ENCODE results near the gene SULT2B1. TPM values are rescaled to one million over a fixed set of nuclear protein-coding genes. Genes with fewer than 3 reads are reported as not detected.

SULT2B1 gene
- total RNA-seq, 1 donor from 2014 or later, result not detected

DNA sequence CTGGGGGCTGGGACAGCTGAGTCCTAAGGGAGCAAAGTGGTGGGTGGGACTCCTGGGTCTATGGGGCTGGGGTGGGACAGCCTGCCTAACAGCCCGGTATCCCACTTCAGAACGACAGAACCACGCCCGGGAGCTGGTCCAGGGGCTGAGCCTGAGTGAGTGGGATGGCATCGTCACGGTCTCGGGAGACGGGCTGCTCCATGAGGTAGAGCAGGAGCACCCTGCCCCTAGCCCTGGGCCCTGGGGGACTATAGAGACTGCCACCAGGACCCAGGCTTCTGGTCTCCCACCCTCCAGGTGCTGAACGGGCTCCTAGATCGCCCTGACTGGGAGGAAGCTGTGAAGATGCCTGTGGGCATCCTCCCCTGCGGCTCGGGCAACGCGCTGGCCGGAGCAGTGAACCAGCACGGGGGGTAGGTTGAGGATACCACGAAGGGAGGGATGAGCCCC lies 75.9 kb downstream of the SULT2B1 start:
- no peaks in the 10 kb centered on the region for H3K9me3 Mint-ChIP-seq
- DNase-seq (ENCODE audit: low read depth, low spot score), result no peak
- no peaks in the 10 kb centered on the region for H3K36me3 Mint-ChIP-seq (ENCODE audit: low read depth)
- H3K4me1 Mint-ChIP-seq, result peaks cover 49% of the 10 kb centered on the region
- TF ChIP-seq, protein P1, sequence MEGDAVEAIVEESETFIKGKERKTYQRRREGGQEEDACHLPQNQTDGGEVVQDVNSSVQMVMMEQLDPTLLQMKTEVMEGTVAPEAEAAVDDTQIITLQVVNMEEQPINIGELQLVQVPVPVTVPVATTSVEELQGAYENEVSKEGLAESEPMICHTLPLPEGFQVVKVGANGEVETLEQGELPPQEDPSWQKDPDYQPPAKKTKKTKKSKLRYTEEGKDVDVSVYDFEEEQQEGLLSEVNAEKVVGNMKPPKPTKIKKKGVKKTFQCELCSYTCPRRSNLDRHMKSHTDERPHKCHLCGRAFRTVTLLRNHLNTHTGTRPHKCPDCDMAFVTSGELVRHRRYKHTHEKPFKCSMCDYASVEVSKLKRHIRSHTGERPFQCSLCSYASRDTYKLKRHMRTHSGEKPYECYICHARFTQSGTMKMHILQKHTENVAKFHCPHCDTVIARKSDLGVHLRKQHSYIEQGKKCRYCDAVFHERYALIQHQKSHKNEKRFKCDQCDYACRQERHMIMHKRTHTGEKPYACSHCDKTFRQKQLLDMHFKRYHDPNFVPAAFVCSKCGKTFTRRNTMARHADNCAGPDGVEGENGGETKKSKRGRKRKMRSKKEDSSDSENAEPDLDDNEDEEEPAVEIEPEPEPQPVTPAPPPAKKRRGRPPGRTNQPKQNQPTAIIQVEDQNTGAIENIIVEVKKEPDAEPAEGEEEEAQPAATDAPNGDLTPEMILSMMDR (conservative IDR thresholded peaks at IDR 0.05), result no peak
- no peak overlapping the region for H3K27ac Mint-ChIP-seq (ENCODE audit: unreplicated experiment)
- peak overlapping the region; percentile 41 for H3K4me3 Mint-ChIP-seq
- peaks cover 11% of the 10 kb centered on the region for H3K27me3 Mint-ChIP-seq (ENCODE audit: low read depth)

GRCh38 chr19:48628486-48629296 lies 76.7 kb downstream of the SULT2B1 start:
- Mint-ChIP-seq H3K27me3 (ENCODE audit: low read depth) (peaks cover 11% of the 10 kb centered on the region), H3K27ac (ENCODE audit: unreplicated experiment) (no peak overlapping the region), H3K4me3 (no peak overlapping the region), H3K9me3 (no peaks in the 10 kb centered on the region), H3K36me3 (ENCODE audit: low read depth) (no peaks in the 10 kb centered on the region), H3K4me1 (peaks cover 43% of the 10 kb centered on the region)
- TF ChIP-seq, protein P1 (conservative IDR thresholded peaks at IDR 0.05), result no peak
- DNase-seq (ENCODE audit: low read depth, low spot score), result no peak

GRCh38 chr19:48629297-48629598 lies 77.3 kb downstream of the SULT2B1 start:
- H3K36me3 Mint-ChIP-seq (ENCODE audit: low read depth), result no peaks in the 10 kb centered on the region
- no peak overlapping the region for H3K27ac Mint-ChIP-seq (ENCODE audit: unreplicated experiment)
- H3K4me3 Mint-ChIP-seq, result no peak overlapping the region
- TF ChIP-seq, protein P1 (conservative IDR thresholded peaks at IDR 0.05), result no peak
- DNase-seq (ENCODE audit: low read depth, low spot score), result no peak
- H3K4me1 Mint-ChIP-seq, result peaks cover 42% of the 10 kb centered on the region
- no peaks in the 10 kb centered on the region for H3K9me3 Mint-ChIP-seq
- H3K27me3 Mint-ChIP-seq (ENCODE audit: low read depth), result peaks cover 14% of the 10 kb centered on the region

DNA sequence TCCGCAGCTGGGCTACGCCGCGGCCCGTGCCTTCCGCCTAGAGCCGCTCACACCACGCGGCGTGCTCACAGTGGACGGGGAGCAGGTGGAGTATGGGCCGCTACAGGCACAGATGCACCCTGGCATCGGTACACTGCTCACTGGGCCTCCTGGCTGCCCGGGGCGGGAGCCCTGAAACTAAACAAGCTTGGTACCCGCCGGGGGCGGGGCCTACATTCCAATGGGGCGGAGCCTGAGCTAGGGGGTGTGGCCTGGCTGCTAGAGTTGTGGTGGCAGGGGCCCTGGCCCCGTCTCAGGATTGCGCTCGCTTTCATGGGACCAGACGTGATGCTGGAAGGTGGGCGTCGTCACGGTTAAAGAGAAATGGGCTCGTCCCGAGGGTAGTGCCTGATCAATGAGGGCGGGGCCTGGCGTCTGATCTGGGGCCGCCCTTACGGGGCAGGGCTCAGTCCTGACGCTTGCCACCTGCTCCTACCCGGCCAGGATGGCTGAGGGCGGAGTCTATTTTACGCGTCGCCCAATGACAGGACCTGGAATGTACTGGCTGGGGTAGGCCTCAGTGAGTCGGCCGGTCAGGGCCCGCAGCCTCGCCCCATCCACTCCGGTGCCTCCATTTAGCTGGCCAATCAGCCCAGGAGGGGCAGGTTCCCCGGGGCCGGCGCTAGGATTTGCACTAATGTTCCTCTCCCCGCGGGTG lies 77.8 kb downstream of the SULT2B1 start:
- DNase-seq (ENCODE audit: low read depth, low spot score), result no peak
- Mint-ChIP-seq H3K27me3 (ENCODE audit: low read depth) (peaks cover 19% of the 10 kb centered on the region), H3K4me3 (peak overlapping the region; percentile 86), H3K36me3 (ENCODE audit: low read depth) (no peaks in the 10 kb centered on the region), H3K4me1 (peaks cover 44% of the 10 kb centered on the region), H3K27ac (ENCODE audit: unreplicated experiment) (no peak overlapping the region), H3K9me3 (no peaks in the 10 kb centered on the region)
- TF ChIP-seq, protein P1 (conservative IDR thresholded peaks at IDR 0.05), result no peak

DNA sequence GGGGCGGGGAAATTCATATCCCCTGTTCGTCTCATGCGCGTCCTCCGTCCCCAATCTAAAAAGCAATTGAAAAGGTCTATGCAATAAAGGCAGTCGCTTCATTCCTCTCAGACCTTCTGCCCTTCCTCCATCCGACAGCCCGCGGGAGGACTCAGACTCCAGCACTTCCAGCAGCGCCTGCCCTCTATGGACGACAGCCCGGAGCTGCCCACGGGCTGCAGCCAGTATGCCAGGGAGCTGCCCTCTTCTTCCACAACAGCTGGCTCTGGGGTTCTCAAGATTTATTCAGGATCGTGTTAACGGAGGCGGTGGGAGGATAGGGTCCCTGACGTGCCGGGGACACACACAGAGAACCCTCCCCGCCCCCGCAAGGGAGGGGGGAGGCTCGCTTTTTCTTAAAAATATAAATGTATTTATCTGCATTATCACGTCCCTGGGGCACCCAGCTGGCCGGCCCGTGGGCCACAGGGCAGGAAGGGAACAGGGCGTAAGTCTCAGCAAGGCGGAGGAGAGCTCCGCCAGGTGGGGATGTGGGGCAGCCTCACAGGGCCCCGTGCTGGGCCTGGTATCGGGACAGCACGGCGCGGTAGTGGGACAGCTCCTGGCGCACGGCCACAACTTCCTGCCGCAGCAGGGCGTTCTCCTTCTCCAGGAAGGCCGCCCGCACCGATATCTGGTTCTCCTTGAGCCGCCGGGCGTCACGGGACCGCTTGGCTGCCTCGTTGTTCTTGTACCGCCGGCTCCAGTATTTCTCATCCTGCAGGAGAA lies 78.5 kb downstream of the SULT2B1 start:
- H3K9me3 Mint-ChIP-seq, result no peaks in the 10 kb centered on the region
- H3K4me3 Mint-ChIP-seq, result peak overlapping the region; percentile 86
- H3K4me1 Mint-ChIP-seq, result peaks cover 36% of the 10 kb centered on the region
- H3K27ac Mint-ChIP-seq (ENCODE audit: unreplicated experiment), result peak overlapping the region; percentile 87
- TF ChIP-seq, protein P1 (conservative IDR thresholded peaks at IDR 0.05), result no peak
- H3K27me3 Mint-ChIP-seq (ENCODE audit: low read depth), result peaks cover 25% of the 10 kb centered on the region
- no peak for DNase-seq (ENCODE audit: low read depth, low spot score)
- no peaks in the 10 kb centered on the region for H3K36me3 Mint-ChIP-seq (ENCODE audit: low read depth)

Data from neural crest cell (in vitro differentiated cells).